ENCODE data around the gene MSANTD4. TPM values are rescaled to one million over a fixed set of nuclear protein-coding genes. Genes with fewer than 3 reads are reported as not detected.

Gene MSANTD4
- polyA plus RNA-seq, 3 donors, result 1.8 to 2.5 (median 2.1) TPM

Small RNA genes lying within 50 kb of the gene (small RNA-seq; reads per million reads assigned to genes)
- gene RNU6-277P (ENCODE audit: insufficient read length, low read depth), result not detected

Other genes starting within 250 kb of the MSANTD4 start
- gene KBTBD3, start 55.1 kb upstream of the MSANTD4 start, polyA plus RNA-seq, result 1 to 10 TPM; 1.5 to 5.9 (median 2.6) TPM
- 10 to 100 TPM in 2 of 3 donors, 1 to 10 TPM in 1; 7.6 to 47.3 (median 27.3) TPM for gene AASDHPPT, start 55.4 kb upstream of the MSANTD4 start, polyA plus RNA-seq